HL-60 (cell line): ENCODE results near the gene MPO.

Source experiments
- DNase-seq, 2 experiments: peaks; one replicate each; pipeline ENCODE4 v3.0.0-alpha.2; 2010 to 2020; ENCODE audit warnings: low read depth in 1 of 2, low spot score in 1 of 2
- H3K27ac ChIP-seq: fragments of 250-450 bp; sonication (Bioruptor Pico); replicated peaks from 2 replicates; pipeline ENCODE4 v1.5.1; 2020; ENCODE audit warnings: mild to moderate bottlenecking, moderate library complexity
- H3K27me3 ChIP-seq: fragments of 250-450 bp; sonication (Bioruptor Pico); 2 replicates; pipeline ENCODE4 v1.5.1; 2021; ENCODE audit warnings: mild to moderate bottlenecking, moderate library complexity; ENCODE audit not compliant: insufficient read depth, poor library complexity, severe bottlenecking
- H3K4me3 ChIP-seq: replicated peaks from 2 replicates; pipeline ENCODE4 v1.5.1; 2011; ENCODE audit warnings: mild to moderate bottlenecking, control low read depth, low read length; ENCODE audit not compliant: insufficient read depth
- GABPA ChIP-seq: IDR thresholded peaks from 2 replicates; pipeline ENCODE4 v1.6.1; 2012; ENCODE audit warnings: low read depth
- POLR2AphosphoS5 ChIP-seq: IDR thresholded peaks from 2 replicates; pipeline ENCODE4 v1.6.1; 2012; ENCODE audit warnings: low read depth
- SPI1 ChIP-seq: IDR thresholded peaks from 2 replicates; pipeline ENCODE4 v1.6.1; 2012; ENCODE audit warnings: low read depth, mild to moderate bottlenecking, borderline replicate concordance
- TF ChIP-seq, protein P1 (sequence below): IDR thresholded peaks from one replicate; pipeline ENCODE4 v1.5.1; 2011; ENCODE audit warnings: low read length, control low read depth, inconsistent platforms; ENCODE audit not compliant: insufficient read depth
- TF ChIP-seq, protein P2 (sequence below): IDR thresholded peaks from 2 replicates; pipeline ENCODE4 v1.6.1; 2012; ENCODE audit warnings: low read depth; ENCODE audit not compliant: insufficient replicate concordance

MPO gene

DNA sequence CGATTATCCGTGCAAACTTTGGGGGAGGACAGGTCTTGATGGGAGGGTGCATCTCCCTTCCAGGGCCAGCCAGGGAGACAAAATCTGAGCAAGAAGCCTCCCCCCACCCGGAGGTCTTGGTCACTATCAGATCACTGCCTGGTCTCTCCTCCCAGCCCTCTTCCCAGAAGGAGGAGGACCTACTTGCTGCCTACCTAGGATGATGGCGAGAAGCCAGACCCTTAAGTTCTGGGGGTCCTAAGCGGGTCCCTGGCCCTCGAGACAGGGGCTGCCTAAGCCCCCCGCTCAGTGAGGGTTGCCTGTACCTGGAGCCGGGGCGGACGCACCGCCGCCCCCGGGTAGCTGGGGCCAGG lies 43.3 kb upstream of the MPO start:
- DNase-seq = no peak
- Histone ChIP-seq H3K27ac (no peak overlapping the region), H3K4me3 (no peak overlapping the region), H3K27me3 (no peaks in the 10 kb centered on the region)
- no peak for TF ChIP-seq SPI1
- TF ChIP-seq, protein P1, sequence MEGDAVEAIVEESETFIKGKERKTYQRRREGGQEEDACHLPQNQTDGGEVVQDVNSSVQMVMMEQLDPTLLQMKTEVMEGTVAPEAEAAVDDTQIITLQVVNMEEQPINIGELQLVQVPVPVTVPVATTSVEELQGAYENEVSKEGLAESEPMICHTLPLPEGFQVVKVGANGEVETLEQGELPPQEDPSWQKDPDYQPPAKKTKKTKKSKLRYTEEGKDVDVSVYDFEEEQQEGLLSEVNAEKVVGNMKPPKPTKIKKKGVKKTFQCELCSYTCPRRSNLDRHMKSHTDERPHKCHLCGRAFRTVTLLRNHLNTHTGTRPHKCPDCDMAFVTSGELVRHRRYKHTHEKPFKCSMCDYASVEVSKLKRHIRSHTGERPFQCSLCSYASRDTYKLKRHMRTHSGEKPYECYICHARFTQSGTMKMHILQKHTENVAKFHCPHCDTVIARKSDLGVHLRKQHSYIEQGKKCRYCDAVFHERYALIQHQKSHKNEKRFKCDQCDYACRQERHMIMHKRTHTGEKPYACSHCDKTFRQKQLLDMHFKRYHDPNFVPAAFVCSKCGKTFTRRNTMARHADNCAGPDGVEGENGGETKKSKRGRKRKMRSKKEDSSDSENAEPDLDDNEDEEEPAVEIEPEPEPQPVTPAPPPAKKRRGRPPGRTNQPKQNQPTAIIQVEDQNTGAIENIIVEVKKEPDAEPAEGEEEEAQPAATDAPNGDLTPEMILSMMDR = no peak
- TF ChIP-seq GABPA = no peak
- TF ChIP-seq, protein P2, sequence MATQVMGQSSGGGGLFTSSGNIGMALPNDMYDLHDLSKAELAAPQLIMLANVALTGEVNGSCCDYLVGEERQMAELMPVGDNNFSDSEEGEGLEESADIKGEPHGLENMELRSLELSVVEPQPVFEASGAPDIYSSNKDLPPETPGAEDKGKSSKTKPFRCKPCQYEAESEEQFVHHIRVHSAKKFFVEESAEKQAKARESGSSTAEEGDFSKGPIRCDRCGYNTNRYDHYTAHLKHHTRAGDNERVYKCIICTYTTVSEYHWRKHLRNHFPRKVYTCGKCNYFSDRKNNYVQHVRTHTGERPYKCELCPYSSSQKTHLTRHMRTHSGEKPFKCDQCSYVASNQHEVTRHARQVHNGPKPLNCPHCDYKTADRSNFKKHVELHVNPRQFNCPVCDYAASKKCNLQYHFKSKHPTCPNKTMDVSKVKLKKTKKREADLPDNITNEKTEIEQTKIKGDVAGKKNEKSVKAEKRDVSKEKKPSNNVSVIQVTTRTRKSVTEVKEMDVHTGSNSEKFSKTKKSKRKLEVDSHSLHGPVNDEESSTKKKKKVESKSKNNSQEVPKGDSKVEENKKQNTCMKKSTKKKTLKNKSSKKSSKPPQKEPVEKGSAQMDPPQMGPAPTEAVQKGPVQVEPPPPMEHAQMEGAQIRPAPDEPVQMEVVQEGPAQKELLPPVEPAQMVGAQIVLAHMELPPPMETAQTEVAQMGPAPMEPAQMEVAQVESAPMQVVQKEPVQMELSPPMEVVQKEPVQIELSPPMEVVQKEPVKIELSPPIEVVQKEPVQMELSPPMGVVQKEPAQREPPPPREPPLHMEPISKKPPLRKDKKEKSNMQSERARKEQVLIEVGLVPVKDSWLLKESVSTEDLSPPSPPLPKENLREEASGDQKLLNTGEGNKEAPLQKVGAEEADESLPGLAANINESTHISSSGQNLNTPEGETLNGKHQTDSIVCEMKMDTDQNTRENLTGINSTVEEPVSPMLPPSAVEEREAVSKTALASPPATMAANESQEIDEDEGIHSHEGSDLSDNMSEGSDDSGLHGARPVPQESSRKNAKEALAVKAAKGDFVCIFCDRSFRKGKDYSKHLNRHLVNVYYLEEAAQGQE = no peak
- TF ChIP-seq POLR2AphosphoS5 = no peak

DNA sequence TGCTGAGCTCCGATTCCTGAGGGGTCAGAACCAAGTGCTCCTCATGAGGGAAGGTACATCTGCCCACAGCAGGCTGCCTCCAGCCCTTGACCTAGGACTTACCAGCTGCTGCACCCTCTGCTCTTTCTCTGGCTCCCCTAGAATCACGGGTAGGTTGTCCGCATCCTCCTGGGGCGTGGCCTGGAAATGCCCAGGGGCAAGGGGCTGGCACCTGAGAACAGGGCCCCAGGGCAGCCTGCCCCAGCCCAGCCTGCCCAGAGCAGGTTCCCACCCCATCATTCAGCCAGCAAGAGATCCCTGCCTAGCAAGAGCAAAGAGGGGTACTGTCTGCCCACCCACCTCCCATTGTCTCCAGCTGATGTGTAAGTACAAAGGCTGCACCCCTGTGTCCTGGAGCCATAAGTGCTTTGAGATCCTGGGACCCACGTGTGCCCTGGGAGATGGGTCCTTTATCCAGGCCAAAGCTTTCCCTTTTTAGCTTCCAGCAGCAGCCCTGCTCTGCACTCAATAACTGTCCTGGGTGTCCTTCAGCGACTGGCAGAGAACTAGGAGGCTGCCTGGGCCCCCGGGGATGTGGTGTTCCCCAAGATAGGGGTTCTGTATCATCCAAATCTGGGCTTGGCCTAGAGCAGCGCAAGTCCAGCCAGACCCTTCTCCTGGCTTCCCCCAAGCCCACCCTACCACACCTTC lies 42.8 kb upstream of the MPO start:
- no peak for DNase-seq
- no peak overlapping the region for H3K4me3 ChIP-seq
- no peak overlapping the region for H3K27ac ChIP-seq
- TF ChIP-seq POLR2AphosphoS5 (no peak), SPI1 (no peak)
- TF ChIP-seq, protein P2 = no peak
- TF ChIP-seq, protein P1 = no peak
- no peaks in the 10 kb centered on the region for H3K27me3 ChIP-seq

DNA sequence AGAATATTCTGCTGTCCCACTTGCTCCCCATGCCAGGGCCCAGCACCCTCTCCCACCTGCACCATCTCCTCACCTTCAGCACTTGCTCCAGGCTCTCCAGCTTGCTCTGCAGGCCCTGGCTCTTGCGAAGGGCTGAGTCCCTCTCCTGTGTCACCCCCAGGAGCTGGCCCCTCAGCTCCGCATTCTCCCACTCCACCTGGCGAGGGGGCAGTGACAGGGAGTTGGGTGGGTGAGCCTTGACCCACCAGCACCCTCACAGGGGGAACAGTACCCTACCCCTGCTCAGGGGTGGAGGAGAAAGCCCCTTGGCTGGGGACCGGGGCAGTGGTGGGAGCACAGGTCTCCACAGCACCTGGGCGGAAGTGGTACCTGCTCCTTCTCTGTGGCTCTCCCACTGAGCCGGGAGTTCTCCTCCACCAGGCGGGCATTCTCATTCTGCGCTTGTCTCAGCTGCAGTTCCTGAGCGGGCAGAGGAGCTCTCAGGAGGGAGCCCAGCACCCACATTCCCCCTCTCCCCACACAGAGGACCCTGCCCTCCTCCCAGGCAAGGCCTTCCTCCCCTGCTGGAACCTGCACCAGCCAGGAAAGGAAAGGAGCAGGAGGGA lies 41.9 kb upstream of the MPO start:
- Histone ChIP-seq H3K4me3 (no peak overlapping the region), H3K27ac (no peak overlapping the region), H3K27me3 (no peaks in the 10 kb centered on the region)
- no peak for DNase-seq
- no peak for TF ChIP-seq POLR2AphosphoS5
- TF ChIP-seq GABPA = no peak
- TF ChIP-seq, protein P2 = no peak
- TF ChIP-seq, protein P1 = no peak
- TF ChIP-seq SPI1 = no peak
